NCI-H226 (cell line): ENCODE data around the gene GRID1.
"Not testable (repeated sequence)": the region's sequence is repeated elsewhere in the genome, so short reads cannot be mapped to it uniquely, and the experiment has no call there.

Experiments
- DNase-seq: peaks from one replicate; pipeline ENCODE4 v3.0.0-alpha.2; 2015

Gene GRID1

GRCh38 chr10:86128360-86128759 is 238.2 kb downstream of the GRID1 start:
- DNase-seq, result no peak

- DNase-seq, result no peak
Observed at GRCh38 chr10:86127274-86127819, 239.2 kb downstream of the GRID1 start.

DNA sequence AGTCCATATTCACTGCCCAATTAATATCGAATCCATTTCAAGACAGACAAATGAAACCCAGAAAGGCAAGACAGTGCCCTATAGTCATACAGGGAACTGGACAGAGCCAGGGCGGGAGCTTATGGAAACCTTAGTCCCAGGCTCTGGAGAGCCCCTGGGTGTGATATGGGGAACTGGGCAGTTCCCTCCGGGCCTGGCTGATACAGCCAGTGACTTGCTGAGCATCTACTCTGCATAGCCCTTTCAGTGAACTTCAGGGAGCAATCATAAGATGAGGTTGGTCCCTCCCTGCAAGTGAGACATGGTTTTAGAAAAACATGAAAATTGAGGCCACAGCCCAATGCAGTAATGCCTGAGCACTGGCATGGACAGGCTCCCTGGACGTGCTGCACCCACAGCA is 241.9 kb downstream of the GRID1 start:
- no peak for DNase-seq

DNA sequence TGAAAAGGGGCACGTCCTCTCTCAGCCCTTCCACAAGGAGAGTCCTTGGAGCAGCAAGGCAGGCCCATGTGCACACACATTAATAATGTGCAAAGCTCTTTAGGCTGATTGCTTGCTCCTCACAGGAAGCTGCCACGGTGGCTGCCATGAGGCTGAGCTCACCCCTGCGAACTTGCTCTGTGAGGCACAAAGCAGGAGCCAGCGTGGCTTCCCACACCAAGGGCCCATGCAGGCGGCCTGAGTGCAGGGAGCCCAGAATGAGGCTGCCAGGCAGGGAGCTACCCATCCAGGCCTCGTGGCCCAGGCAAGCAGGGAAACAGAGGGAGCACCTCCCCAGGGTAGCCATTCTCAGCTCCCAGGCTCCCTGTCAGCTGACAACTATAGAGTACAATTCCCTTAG is 242.9 kb downstream of the GRID1 start:
- no peak for DNase-seq

GRCh38 chr10:86123304-86123703 is 243.3 kb downstream of the GRID1 start:
- no peak for DNase-seq

DNA sequence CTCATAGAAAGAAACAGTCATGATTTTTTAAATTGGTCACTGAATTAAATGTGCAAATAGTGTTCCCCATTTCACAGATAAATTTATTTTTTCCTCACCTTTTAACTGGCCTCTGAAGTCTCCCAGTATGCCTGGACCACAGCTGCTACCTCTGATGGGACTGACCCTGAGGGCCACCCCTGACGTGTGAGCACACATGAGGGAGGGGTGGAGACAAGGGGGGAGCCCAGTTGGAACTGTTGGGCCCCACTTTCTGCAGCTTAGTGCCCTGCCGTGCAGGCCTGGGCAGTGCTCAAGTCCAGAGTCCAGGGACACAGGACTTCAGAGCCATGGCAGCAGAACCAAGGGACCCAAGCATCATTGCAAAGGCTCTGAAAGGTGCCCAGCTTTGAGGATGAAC is 243.9 kb downstream of the GRID1 start:
- DNase-seq, result no peak

DNA sequence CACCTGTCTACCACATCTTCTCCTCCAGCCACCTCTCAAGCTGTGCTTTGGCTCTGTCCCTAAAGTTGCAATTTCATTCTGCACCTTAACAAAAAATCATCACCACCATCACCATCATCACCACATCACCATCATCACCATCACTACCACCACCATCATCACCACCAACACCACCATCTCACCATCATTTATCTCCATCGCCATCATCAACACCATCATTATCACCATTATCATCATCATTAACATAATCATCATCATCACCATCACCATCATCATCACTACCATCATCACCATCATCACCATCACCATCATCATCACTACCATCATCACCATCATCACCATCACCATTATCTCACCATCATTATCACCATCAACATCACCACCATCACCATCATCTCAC is 245.4 kb downstream of the GRID1 start:
- no peak for DNase-seq

- no peak for DNase-seq
Observed at GRCh38 chr10:86117051-86117450, 249.5 kb downstream of the GRID1 start.

DNA sequence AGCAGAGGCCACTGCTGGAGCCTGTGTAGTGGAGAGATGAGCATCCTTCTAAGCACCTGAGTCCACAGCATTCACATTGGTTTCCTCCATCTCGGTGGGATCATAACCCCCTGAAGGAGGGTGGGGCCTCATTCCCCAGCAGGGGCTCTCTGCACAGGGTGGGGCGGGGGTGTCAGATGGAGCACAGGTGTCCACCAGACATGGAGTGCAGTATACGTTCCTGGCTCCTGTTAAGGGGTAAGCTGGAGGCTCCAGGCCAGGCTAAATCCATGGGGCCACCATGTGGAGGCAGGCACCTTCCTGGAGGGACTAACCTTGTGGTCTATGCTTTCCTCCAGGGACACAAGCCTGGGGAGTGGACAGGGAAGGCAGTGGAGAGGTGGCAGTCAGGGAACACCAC is 252.6 kb downstream of the GRID1 start:
- no peak for DNase-seq

- DNase-seq, result no peak
Observed at GRCh38 chr10:86113501-86113900, 253.1 kb downstream of the GRID1 start.

DNA sequence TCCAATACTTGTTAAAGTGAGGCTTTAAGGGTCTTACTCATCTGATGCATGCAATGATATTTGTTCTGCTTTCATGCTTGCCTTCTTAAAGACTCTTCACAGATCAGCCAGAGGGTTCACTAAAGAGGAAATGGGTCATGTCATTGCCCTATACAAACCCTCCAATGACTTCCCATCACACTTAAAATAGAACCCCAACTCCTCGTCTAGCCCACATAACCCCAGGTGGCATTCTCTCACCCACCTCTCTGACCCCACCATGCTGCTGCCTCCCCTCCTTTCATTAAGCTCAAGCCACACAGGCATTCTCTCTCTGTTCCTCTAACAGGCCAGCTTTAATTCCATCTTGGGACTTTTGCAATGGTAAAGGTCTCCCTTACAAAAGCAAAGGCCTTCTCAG is 253.6 kb downstream of the GRID1 start:
- no peak for DNase-seq

DNA sequence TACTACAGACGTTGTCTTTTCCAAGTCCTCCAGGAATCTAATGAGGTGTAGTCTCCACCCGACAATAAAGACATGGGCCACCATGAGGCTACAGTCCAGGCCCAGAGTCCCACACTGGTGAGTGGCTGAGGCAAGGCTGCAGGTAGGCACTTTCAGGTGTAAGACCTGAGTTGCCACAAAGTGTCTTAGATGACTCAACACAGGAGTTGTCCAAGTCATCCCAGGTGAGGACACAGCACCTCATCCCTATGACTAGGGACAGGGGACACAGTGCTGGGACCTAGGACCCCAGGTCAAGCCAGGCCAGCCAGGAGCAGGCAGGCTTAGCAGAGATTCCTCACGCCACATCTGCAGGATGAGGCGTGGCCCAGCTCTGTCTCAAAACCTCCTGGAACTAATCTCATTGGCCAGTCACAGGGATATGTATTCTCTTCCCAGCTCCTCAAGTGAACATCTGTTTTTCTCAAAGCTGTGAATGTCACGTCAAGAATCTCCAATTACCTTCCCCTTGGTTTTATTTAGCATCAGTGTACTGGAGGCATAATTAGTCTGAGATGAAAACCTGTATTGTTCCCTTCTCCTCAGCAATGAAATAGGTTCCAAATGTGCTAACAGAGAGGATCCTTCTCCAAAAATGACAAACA is 254.6 kb downstream of the GRID1 start:
- DNase-seq, result no peak

- no peak for DNase-seq
Observed at GRCh38 chr10:86110156-86110786, 256.3 kb downstream of the GRID1 start.

DNA sequence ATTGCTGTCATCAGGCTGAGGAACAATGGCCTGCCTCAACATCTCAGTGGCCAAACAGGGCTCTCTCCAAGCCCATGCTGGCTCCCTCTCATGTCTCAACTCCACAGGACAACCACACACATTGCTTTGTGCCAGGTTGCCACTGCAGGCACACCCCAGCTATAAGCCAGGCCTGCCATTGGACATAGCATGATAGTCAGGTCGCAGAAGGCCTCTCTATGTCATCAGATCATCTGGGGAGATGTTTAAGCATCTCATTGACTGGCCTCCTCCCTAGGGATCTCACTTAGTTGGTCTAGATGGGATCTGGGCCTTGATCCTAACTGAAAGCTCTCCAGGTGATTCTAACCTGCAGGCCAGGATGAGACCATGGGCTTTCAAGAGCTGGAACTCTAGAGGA is 257.2 kb downstream of the GRID1 start:
- no peak for DNase-seq

DNA sequence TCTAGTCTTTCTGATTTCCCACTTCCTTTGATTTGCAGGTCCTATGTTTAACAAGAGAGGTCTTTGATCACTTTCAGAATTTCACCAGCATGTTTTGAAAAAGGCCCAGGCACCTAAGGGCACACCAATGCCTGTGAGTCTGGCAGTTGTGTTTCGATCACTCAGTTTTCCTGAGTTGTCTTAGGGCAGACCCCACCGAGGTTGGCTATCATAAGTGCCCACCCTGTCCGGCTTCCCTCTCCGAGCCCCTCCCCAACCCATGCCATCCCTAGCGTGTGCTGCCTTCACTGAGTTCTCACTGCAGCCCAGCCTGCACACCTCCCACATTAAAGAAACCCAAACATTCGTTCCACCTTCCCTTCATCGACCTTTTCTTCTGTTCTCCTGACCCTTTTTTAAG is 257.9 kb downstream of the GRID1 start:
- no peak for DNase-seq

GRCh38 chr10:86107611-86108310 is 258.8 kb downstream of the GRID1 start:
- DNase-seq, result not testable (repeated sequence)

GRCh38 chr10:86107131-86107530 is 259.5 kb downstream of the GRID1 start:
- DNase-seq, result no peak

- DNase-seq, result no peak
Observed at GRCh38 chr10:86106616-86107015, 260.0 kb downstream of the GRID1 start.

GRCh38 chr10:86105640-86106039 is 261.0 kb downstream of the GRID1 start:
- DNase-seq, result no peak

- no peak for DNase-seq
Observed at GRCh38 chr10:86105181-86105580, 261.4 kb downstream of the GRID1 start.

DNA sequence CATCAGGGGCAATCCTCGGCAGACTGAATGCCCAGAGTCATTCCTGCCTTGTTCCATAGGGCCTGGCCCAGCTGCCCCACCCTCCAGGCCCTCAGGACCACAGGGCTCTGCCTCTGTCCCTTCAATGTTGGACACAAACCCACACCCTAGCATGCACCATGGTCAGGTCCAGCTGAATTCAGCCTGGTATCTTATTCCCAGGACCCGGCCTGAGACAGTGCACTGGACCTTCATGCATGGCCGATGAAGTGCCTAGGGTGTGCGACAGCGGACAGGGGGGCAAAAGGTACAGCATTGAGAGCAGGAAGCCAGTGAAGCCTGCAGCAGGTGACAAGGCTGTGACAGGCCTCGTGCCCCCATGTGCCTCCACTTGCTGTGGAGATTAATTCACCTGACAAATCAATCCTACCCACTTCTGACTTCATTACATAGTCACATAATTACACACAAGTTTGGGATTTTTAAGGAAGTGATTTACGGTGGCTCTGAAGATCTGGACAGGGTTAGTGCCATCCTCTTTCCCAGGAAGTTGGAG is 261.9 kb downstream of the GRID1 start:
- DNase-seq, result no peak

DNA sequence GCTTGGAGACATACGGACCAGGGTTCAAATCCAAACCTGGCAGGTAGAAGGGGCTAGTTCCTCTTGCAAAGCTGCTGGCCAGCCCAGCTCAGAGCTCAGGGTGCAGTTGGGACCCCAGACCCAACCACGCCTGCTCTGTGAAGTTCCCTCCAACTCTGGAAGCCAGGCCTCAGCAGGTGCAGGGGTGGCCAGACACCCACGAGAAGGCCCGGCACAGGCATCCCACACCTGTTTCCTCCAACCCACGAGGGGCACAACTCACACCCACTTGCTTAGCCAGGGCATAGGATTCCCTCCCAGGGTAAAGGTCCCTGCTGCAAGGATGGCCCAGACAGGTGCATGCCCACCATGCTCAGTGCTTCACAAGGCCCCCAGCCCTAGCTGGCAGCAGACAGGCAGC is 262.4 kb downstream of the GRID1 start:
- no peak for DNase-seq

- no peak for DNase-seq
Observed at GRCh38 chr10:86103391-86104101, 263.0 kb downstream of the GRID1 start.
